ENCODE results near the gene JAKMIP1. TPM values are rescaled to one million over a fixed set of nuclear protein-coding genes. Genes with fewer than 3 reads are reported as not detected.

Gene JAKMIP1
- total RNA-seq, 4 donors from 2014 or later: 1.2 to 6.6 TPM; not detected in 2

DNA sequence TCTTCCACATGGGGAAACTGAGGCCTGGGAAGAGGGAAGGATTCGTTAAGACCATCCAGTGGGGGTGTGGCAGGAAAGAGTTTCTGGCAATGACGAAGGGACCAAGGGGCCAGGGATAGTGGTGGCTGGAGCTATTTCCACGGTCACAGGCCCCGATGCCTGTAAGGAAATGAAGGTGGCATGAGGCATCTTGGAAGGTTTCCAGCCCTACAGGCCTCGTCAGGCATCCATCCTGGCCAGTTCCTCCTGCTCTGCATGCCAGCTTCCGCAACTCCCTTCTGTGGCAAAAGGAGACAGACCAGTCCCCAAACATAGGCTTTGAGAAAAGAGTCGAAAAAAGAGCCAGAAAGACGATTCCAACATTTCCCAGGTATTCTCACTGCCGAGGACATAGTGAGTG, 173.0 kb downstream of the JAKMIP1 start:
- Histone ChIP-seq H3K27me3 (no peaks in the 10 kb centered on the region), H3K4me1 (no peaks in the 10 kb centered on the region), H3K27ac (no peak overlapping the region), H3K4me3 (no peak overlapping the region), H3K9me3 (no peaks in the 10 kb centered on the region), H3K36me3 (no peaks in the 10 kb centered on the region)
- TF ChIP-seq POLR2A (IDR thresholded peaks at IDR 0.05): no peak
- TF ChIP-seq, protein P1, sequence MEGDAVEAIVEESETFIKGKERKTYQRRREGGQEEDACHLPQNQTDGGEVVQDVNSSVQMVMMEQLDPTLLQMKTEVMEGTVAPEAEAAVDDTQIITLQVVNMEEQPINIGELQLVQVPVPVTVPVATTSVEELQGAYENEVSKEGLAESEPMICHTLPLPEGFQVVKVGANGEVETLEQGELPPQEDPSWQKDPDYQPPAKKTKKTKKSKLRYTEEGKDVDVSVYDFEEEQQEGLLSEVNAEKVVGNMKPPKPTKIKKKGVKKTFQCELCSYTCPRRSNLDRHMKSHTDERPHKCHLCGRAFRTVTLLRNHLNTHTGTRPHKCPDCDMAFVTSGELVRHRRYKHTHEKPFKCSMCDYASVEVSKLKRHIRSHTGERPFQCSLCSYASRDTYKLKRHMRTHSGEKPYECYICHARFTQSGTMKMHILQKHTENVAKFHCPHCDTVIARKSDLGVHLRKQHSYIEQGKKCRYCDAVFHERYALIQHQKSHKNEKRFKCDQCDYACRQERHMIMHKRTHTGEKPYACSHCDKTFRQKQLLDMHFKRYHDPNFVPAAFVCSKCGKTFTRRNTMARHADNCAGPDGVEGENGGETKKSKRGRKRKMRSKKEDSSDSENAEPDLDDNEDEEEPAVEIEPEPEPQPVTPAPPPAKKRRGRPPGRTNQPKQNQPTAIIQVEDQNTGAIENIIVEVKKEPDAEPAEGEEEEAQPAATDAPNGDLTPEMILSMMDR (IDR thresholded peaks at IDR 0.05): no peak
- no peak for DNase-seq

DNA sequence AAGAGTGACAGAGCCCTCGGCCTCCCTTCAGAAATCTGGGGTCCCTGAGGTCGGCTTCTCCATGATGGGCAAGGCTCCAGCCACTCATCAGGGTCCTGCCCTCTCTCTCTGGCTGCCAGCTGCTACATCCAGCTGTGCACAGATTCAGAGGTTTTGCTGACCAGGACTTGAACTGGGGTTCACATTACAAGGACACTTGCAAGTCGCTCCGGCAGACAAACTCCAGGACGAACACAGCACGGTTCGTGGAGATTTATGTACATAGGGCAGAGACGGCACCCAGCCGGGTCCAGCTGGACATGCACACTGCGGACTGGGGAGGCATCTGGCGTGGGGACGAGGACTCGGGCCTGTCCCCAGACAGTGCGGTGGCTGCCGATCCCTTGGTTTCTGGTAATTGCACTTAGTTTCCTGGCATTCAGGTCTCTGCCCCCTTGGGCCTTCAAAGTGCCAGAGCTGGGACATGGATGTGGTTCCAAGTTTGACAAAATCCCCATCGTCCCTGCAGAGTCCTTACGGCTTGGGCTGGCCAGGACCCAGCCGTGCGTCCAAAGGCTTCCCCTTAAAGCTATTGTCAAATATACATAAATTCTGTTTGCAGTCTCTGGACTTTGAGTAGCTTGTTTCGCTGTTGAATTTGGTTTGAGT, 175.9 kb downstream of the JAKMIP1 start:
- Histone ChIP-seq H3K36me3 (no peaks in the 10 kb centered on the region), H3K27me3 (no peaks in the 10 kb centered on the region), H3K4me3 (no peak overlapping the region), H3K4me1 (no peaks in the 10 kb centered on the region), H3K27ac (no peak overlapping the region), H3K9me3 (no peaks in the 10 kb centered on the region)
- DNase-seq: no peak
- TF ChIP-seq POLR2A (IDR thresholded peaks at IDR 0.05): no peak
- TF ChIP-seq, protein P1 (IDR thresholded peaks at IDR 0.05): no peak

DNA sequence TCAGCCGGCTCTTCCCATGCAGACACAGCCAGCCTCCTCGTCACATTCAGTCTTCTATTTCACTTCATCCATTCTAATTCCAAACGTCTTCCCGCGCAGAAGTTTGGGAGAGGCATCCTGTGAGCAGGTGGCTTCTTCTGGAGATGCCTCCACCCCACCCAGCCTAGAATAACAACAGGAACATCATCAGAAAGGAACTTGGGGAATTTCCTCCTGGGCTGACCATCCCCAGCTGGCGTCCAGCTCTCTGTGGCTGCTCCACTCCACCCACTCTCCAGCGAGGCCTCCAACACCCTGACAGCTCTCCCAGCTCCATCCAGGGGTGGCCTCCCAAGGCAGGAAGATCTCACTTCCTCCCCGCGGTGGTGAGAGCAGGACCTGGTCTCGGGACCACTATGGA, 176.6 kb downstream of the JAKMIP1 start:
- no peak for DNase-seq
- no peak for TF ChIP-seq POLR2A (IDR thresholded peaks at IDR 0.05)
- TF ChIP-seq, protein P1 (IDR thresholded peaks at IDR 0.05): no peak
- Histone ChIP-seq H3K4me3 (no peak overlapping the region), H3K27me3 (no peaks in the 10 kb centered on the region), H3K36me3 (no peaks in the 10 kb centered on the region), H3K27ac (no peak overlapping the region), H3K9me3 (no peaks in the 10 kb centered on the region), H3K4me1 (no peaks in the 10 kb centered on the region)

DNA sequence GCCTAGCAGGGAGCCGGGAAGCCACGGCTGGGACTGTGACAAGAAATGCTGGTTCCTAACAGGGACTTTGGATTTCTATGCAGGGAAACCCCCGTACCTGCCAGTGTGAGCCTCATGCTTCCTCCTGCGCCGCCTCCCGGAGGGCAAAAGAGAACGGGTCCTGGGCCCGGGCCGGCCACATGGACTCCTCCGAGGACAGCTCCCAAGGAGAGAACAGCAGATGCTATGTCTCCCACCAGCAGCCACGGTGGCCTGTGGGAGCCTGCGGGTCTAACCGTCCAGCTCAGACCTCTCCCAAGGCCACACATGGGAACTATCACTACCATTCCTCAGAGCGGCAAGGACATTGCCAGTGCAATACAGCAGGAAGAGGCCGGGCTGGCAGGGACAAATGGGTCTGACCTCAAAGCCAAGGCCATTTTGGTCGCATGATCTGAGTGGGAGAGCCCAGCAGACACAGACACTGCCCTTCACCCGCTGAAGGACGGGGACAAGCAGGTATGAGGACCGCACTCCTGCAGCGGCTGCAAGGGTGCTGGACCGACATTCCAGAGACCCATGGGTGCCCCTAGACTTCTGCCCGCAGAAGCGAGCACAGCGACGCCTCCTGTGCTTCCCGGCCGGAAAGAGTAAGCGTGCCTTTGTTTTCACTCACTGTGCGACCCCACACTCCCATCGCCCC, 177.6 kb downstream of the JAKMIP1 start:
- H3K4me1 ChIP-seq: no peaks in the 10 kb centered on the region
- no peak for TF ChIP-seq POLR2A (IDR thresholded peaks at IDR 0.05)
- TF ChIP-seq, protein P1 (IDR thresholded peaks at IDR 0.05): no peak

DNA sequence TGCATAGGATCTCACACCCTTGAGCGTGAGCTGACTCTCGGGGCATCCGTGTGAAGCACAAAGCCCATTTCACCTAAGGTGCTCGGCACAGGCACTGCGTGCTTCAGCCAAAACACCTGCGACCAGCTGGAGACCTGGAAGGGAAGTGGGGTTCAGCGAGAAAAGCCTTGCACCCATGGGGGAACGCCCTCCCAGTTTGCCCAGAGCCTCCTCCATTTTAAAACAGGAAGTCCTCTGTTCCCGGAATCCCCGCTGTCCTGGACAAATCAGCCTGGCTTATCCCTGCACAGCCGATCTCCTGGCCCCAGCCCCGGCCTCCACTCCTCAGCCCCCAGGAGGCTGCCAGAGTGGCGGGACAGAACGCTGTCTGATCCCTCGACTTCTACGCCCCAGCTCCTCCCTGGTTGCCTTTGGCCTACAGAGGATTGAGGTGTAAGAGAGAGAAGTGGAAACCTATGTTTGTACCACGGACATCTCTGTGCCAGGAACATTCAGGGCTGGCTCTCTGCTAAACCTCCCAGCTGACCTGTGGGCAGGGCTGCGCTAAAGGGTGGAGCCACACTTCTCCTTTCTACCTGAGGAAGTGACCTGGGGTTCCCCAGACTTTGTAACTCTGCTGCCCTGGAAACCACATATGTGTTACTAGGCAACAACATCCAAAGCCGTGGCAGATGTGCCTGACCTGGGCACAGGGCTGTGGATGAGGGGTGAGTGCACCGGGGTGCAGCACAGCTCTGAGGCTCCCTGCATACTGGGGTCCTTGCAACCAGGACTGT, 178.3 kb downstream of the JAKMIP1 start:
- no peaks in the 10 kb centered on the region for H3K4me1 ChIP-seq
- no peaks in the 10 kb centered on the region for H3K27me3 ChIP-seq
- H3K36me3 ChIP-seq: no peaks in the 10 kb centered on the region
- H3K4me3 ChIP-seq: no peak overlapping the region
- DNase-seq: no peak
- no peak for TF ChIP-seq POLR2A (IDR thresholded peaks at IDR 0.05)
- TF ChIP-seq, protein P1 (IDR thresholded peaks at IDR 0.05): no peak
- no peaks in the 10 kb centered on the region for H3K9me3 ChIP-seq
- H3K27ac ChIP-seq: no peak overlapping the region

More for the DNA sequence above, 177.6 kb downstream of the JAKMIP1 start:
- DNase-seq: no peak
- H3K27ac ChIP-seq: no peak overlapping the region
- H3K4me3 ChIP-seq: no peak overlapping the region
- no peaks in the 10 kb centered on the region for H3K9me3 ChIP-seq
- H3K36me3 ChIP-seq: no peaks in the 10 kb centered on the region
- H3K27me3 ChIP-seq: no peaks in the 10 kb centered on the region
